ENCODE measurements around the gene GRP.
A peak's percentile ranks its signal among the peaks of the same experiment; 100 is the strongest.

GRP gene

GRCh38 chr18:59219672-59220163 is at the start of gene GRP:
GRP (plus strand) TSS chr18:59220158; CDS start chr18:59220266, 108 bp downstream.
- no peak for ATAC-seq
- H3K4me1 Mint-ChIP-seq = peaks cover 31% of the 10 kb centered on the region
- H3K4me3 Mint-ChIP-seq = peak within 1 kb of the TSS; percentile 34
- H3K27me3 Mint-ChIP-seq = peaks cover 65% of the 10 kb centered on the region
- no peak within 1 kb of the TSS for H3K27ac Mint-ChIP-seq
- H3K9me3 Mint-ChIP-seq = no peaks in the 10 kb centered on the region
- no peaks in the 10 kb centered on the region for H3K36me3 Mint-ChIP-seq

GRCh38 chr18:59172664-59173249 is 47.2 kb upstream of the GRP start:
- Mint-ChIP-seq H3K36me3 (peaks cover 10% of the 10 kb centered on the region), H3K4me1 (no peaks in the 10 kb centered on the region), H3K9me3 (peaks cover 20% of the 10 kb centered on the region), H3K27me3 (peaks cover 20% of the 10 kb centered on the region), H3K4me3 (no peak overlapping the region), H3K27ac (no peak overlapping the region)
- ATAC-seq = no peak

GRCh38 chr18:59177485-59177884 is 42.5 kb upstream of the GRP start:
- no peak overlapping the region for H3K27ac Mint-ChIP-seq
- H3K4me3 Mint-ChIP-seq = no peak overlapping the region
- no peaks in the 10 kb centered on the region for H3K4me1 Mint-ChIP-seq
- peaks cover 11% of the 10 kb centered on the region for H3K9me3 Mint-ChIP-seq
- H3K27me3 Mint-ChIP-seq = peaks cover 24% of the 10 kb centered on the region
- ATAC-seq = no peak
- H3K36me3 Mint-ChIP-seq = peaks cover 5% of the 10 kb centered on the region

GRCh38 chr18:59180150-59180845 is 39.7 kb upstream of the GRP start:
- H3K27ac Mint-ChIP-seq = no peak overlapping the region
- peaks cover 35% of the 10 kb centered on the region for H3K27me3 Mint-ChIP-seq
- H3K9me3 Mint-ChIP-seq = no peaks in the 10 kb centered on the region
- ATAC-seq = no peak
- H3K4me1 Mint-ChIP-seq = no peaks in the 10 kb centered on the region
- H3K36me3 Mint-ChIP-seq = no peaks in the 10 kb centered on the region
- H3K4me3 Mint-ChIP-seq = no peak overlapping the region

- no peak for ATAC-seq
- Mint-ChIP-seq H3K27me3 (peaks cover 26% of the 10 kb centered on the region), H3K4me1 (no peaks in the 10 kb centered on the region), H3K4me3 (no peak overlapping the region), H3K36me3 (no peaks in the 10 kb centered on the region), H3K27ac (no peak overlapping the region), H3K9me3 (no peaks in the 10 kb centered on the region)
Observed at GRCh38 chr18:59182673-59183072, 37.3 kb upstream of the GRP start.

- H3K27ac Mint-ChIP-seq = no peak overlapping the region
- H3K27me3 Mint-ChIP-seq = no peaks in the 10 kb centered on the region
- H3K9me3 Mint-ChIP-seq = no peaks in the 10 kb centered on the region
- no peaks in the 10 kb centered on the region for H3K36me3 Mint-ChIP-seq
- no peaks in the 10 kb centered on the region for H3K4me1 Mint-ChIP-seq
- H3K4me3 Mint-ChIP-seq = no peak overlapping the region
- ATAC-seq = no peak
Observed at GRCh38 chr18:59189008-59189407, 30.9 kb upstream of the GRP start.

- no peaks in the 10 kb centered on the region for H3K36me3 Mint-ChIP-seq
- H3K27me3 Mint-ChIP-seq = peaks cover 3% of the 10 kb centered on the region
- H3K4me1 Mint-ChIP-seq = no peaks in the 10 kb centered on the region
- no peak for ATAC-seq
- H3K27ac Mint-ChIP-seq = no peak overlapping the region
- no peaks in the 10 kb centered on the region for H3K9me3 Mint-ChIP-seq
- H3K4me3 Mint-ChIP-seq = no peak overlapping the region
Observed at GRCh38 chr18:59189746-59190145, 30.2 kb upstream of the GRP start.

DNA sequence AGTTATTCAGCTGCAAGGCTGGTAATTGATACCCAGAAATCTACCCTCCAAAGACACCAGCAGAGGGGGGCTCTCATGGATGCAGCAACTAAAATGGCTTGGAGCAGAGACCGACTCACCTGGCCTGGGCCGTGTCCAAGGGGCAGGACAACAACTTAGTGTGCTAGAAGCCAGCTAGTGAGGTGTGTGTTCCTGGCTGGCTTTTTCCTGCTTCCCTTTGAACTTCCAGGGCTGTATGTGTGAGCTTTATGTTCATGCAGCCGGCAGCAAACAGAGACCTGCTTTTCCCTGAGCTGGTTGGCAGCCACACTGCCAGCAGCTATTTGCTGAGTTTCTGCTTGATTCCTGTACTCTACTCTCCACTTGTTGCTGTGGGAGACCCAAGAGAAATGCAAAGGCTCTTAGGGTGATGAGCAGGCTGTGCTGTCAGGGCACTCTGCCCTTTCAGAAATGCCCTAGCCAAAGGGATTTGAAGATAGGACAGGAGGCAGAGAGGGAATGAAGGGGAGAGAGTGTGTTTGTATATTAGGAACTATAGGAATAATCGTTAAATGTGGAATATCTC is 23.7 kb upstream of the GRP start:
- H3K9me3 Mint-ChIP-seq = no peaks in the 10 kb centered on the region
- no peaks in the 10 kb centered on the region for H3K36me3 Mint-ChIP-seq
- ATAC-seq = no peak
- peaks cover 38% of the 10 kb centered on the region for H3K27me3 Mint-ChIP-seq
- H3K4me3 Mint-ChIP-seq = no peak overlapping the region
- H3K4me1 Mint-ChIP-seq = peaks cover 8% of the 10 kb centered on the region
- H3K27ac Mint-ChIP-seq = no peak overlapping the region

DNA sequence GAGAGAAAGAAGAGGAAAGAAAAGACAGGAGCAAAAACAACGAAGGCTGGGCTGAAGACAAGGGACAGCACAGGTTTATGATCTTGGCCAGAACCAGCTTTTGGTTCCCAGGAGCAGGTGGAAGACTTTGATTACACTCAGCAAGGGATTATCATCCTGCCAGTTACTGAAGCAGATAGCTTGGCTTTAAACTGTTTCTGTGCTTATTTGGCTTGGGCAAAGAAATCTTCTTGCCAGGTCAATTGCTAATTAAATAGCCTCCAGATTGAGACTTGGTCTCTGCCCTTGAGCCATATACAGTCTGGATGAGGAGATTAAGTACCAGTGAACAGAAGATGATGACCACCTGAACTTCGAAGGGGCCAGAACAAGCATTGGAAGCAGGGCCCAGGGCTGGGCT is 22.3 kb upstream of the GRP start:
- no peak for ATAC-seq
- H3K27ac Mint-ChIP-seq = no peak overlapping the region
- peaks cover 44% of the 10 kb centered on the region for H3K27me3 Mint-ChIP-seq
- H3K36me3 Mint-ChIP-seq = no peaks in the 10 kb centered on the region
- H3K4me3 Mint-ChIP-seq = no peak overlapping the region
- H3K9me3 Mint-ChIP-seq = no peaks in the 10 kb centered on the region
- peaks cover 8% of the 10 kb centered on the region for H3K4me1 Mint-ChIP-seq

DNA sequence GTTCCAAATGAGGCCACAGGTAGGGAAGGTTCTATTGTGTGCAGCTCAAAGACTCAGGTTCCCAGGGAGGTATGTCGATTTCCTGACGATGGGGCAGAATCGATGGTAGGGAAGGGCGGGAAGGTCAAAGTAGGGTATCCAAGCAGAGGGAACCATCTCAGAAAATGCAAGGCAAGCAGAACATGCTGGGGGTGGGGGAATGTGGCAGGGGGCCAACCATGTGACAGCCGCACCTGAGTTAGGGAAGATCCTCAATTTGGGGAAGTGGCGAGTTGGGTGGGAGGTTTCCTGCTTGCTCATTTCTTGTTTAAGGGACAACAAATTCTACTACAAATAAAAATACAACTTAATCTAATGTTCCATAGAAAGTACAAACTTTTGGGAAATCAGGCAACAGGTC is 21.7 kb upstream of the GRP start:
- H3K27me3 Mint-ChIP-seq = peaks cover 44% of the 10 kb centered on the region
- H3K4me3 Mint-ChIP-seq = no peak overlapping the region
- H3K4me1 Mint-ChIP-seq = peaks cover 8% of the 10 kb centered on the region
- H3K27ac Mint-ChIP-seq = no peak overlapping the region
- H3K36me3 Mint-ChIP-seq = no peaks in the 10 kb centered on the region
- ATAC-seq = no peak
- no peaks in the 10 kb centered on the region for H3K9me3 Mint-ChIP-seq

GRCh38 chr18:59200787-59201186 is 19.2 kb upstream of the GRP start:
- H3K4me3 Mint-ChIP-seq = no peak overlapping the region
- no peak overlapping the region for H3K27ac Mint-ChIP-seq
- no peak for ATAC-seq
- peaks cover 8% of the 10 kb centered on the region for H3K4me1 Mint-ChIP-seq
- peaks cover 31% of the 10 kb centered on the region for H3K27me3 Mint-ChIP-seq
- H3K9me3 Mint-ChIP-seq = no peaks in the 10 kb centered on the region
- H3K36me3 Mint-ChIP-seq = no peaks in the 10 kb centered on the region

DNA sequence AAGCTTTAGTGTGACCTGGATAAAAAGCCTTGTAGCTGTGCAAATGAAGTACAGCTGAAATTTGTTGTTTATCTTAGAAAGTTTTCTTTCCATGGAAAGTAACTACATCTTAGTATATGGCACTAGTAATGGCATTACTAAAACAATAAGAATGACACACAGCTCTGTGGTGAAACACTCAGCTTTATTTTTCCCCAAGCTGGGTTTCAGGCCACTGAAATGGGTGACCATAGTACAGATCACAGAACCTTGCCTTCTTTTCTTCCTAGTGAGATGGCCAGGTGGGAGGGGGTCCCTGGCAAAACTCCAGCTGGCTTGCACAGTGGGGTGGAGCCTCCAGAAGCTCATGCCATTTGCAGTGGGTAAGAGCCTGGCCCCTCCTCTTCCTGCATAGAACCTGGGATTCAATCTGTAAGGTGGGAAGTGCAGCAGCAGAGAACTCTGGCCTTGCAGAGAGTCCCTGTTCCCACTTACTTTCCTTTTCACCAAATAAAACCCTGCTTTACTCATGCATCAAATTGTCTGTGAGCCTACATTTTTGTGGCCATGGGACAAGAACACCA is 17.6 kb upstream of the GRP start:
- Mint-ChIP-seq H3K27me3 (peaks cover 25% of the 10 kb centered on the region), H3K4me3 (no peak overlapping the region)

DNA sequence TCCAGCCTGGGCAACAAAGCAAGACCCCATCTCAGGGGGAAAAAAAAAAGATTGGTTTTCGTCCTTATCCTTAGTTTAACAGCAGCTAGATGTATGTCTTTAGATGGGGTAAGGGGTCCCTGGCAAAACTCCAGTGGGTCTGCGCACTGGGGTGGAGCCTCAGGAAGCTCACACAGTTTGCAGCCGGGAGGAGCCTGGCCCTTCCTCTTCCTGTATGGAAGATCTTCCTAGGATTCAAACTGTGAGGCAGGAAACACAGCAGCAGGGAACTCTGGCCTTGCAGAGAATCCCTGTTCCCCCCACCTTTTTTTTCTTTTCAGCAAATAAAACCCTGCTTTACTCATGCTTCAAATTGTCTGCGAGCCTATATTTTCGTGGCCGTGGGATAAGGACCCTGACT is 12.5 kb upstream of the GRP start:
- no peaks in the 10 kb centered on the region for H3K4me1 Mint-ChIP-seq
- ATAC-seq = no peak
- no peaks in the 10 kb centered on the region for H3K36me3 Mint-ChIP-seq
- peaks cover 15% of the 10 kb centered on the region for H3K27me3 Mint-ChIP-seq
- H3K4me3 Mint-ChIP-seq = no peak overlapping the region
- H3K27ac Mint-ChIP-seq = no peak overlapping the region
- H3K9me3 Mint-ChIP-seq = no peaks in the 10 kb centered on the region

More for the DNA sequence above, 17.6 kb upstream of the GRP start:
- Mint-ChIP-seq H3K36me3 (no peaks in the 10 kb centered on the region), H3K4me1 (peaks cover 8% of the 10 kb centered on the region), H3K27ac (no peak overlapping the region), H3K9me3 (no peaks in the 10 kb centered on the region)
- no peak for ATAC-seq

GRCh38 chr18:59208602-59209125 is 11.3 kb upstream of the GRP start:
- Mint-ChIP-seq H3K27ac (no peak overlapping the region), H3K9me3 (no peaks in the 10 kb centered on the region)
- no peak for ATAC-seq

DNA sequence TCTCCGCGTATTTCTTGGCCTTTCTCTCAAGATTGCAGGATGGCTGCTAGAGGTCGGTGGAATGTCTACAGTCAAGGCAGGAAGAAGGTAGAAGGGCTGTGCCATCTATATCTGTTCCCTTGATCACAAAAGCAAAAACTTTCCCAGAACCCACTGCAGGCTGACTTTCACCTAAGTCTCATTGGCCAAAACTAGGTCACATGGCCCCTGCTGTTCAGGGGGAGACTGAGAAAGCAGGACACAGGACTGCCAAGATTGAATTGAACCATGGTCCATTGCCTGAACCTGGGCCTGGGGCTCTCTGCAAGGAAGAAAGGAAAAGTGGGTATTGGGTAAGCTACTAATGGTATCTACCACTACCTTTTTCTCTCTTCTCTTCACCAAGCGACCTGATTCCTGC is 9.7 kb upstream of the GRP start:
- ATAC-seq = no peak

More at GRCh38 chr18:59208602-59209125, 11.3 kb upstream of the GRP start:
- no peak overlapping the region for H3K4me3 Mint-ChIP-seq
- H3K27me3 Mint-ChIP-seq = peaks cover 19% of the 10 kb centered on the region
- no peaks in the 10 kb centered on the region for H3K36me3 Mint-ChIP-seq
- H3K4me1 Mint-ChIP-seq = no peaks in the 10 kb centered on the region

More for the DNA sequence above, 9.7 kb upstream of the GRP start:
- no peaks in the 10 kb centered on the region for H3K4me1 Mint-ChIP-seq
- H3K4me3 Mint-ChIP-seq = no peak overlapping the region
- H3K36me3 Mint-ChIP-seq = no peaks in the 10 kb centered on the region
- H3K9me3 Mint-ChIP-seq = no peaks in the 10 kb centered on the region
- H3K27ac Mint-ChIP-seq = no peak overlapping the region
- peaks cover 30% of the 10 kb centered on the region for H3K27me3 Mint-ChIP-seq
